H1 (cell line): ENCODE results near the gene OTUD4. TPM values are rescaled to one million over a fixed set of nuclear protein-coding genes. Genes with fewer than 3 reads are reported as not detected.

Experiments
- ASH2L ChIP-seq: fragments of 200-600, 300-600 bp; sonication (generic); IDR thresholded peaks from one replicate; pipeline ENCODE4 v1.7.1; 2017; ENCODE audit warnings: low read length
- BACH1 ChIP-seq: IDR thresholded peaks from 2 replicates; pipeline ENCODE4 v1.6.1; 2012; ENCODE audit warnings: low read length, improper control_type of control experiment
- CREB1 ChIP-seq: IDR thresholded peaks from 2 replicates; pipeline ENCODE4 v1.6.1; 2012; ENCODE audit warnings: inconsistent platforms
- CTBP2 ChIP-seq: IDR thresholded peaks from 2 replicates; pipeline ENCODE4 v1.7.0; 2011; ENCODE audit warnings: borderline replicate concordance, mild to moderate bottlenecking, moderate library complexity, mixed read lengths, low read length; ENCODE audit not compliant: insufficient read depth, insufficient read length
- E2F6 ChIP-seq: IDR thresholded peaks from 2 replicates; pipeline ENCODE4 v1.6.1; 2012; ENCODE audit warnings: inconsistent platforms
- EZH2 ChIP-seq: fragments of 200-600 bp; sonication (generic); IDR thresholded peaks from 2 replicates; pipeline ENCODE4 v1.7.1; 2012; ENCODE audit warnings: low read depth, mild to moderate bottlenecking, moderate library complexity, low read length, inconsistent platforms; ENCODE audit not compliant: severe bottlenecking
- FOSL1 ChIP-seq: IDR thresholded peaks from 2 replicates; pipeline ENCODE4 v1.6.1; 2011; ENCODE audit warnings: mild to moderate bottlenecking, low read depth, low read length, moderate library complexity; ENCODE audit not compliant: insufficient read depth
- JUND ChIP-seq: IDR thresholded peaks from 2 replicates; pipeline ENCODE4 v1.6.1; 2011; ENCODE audit warnings: mild to moderate bottlenecking, improper control_type of control experiment, low read length
- MAFK ChIP-seq: IDR thresholded peaks from 2 replicates; pipeline ENCODE4 v1.6.1; 2012; ENCODE audit warnings: low read depth, mild to moderate bottlenecking, improper control_type of control experiment, low read length
- MAX ChIP-seq: IDR thresholded peaks from 2 replicates; pipeline ENCODE4 v1.6.1; 2012; ENCODE audit warnings: inconsistent platforms
- NANOG ChIP-seq: IDR thresholded peaks from 2 replicates; pipeline ENCODE4 v1.6.1; 2011; ENCODE audit warnings: low read length, low read depth, mild to moderate bottlenecking, inconsistent platforms; ENCODE audit not compliant: insufficient read depth, poor library complexity, severe bottlenecking
- NRF1 ChIP-seq: IDR thresholded peaks from 2 replicates; pipeline ENCODE4 v1.6.1; 2011; ENCODE audit warnings: mild to moderate bottlenecking, low read depth, low read length, improper control_type of control experiment
- POLR2AphosphoS5 ChIP-seq: IDR thresholded peaks from 2 replicates; pipeline ENCODE4 v1.6.1; 2011; ENCODE audit warnings: low read depth, low read length
- POU5F1 ChIP-seq: IDR thresholded peaks from 2 replicates; pipeline ENCODE4 v1.6.1; 2011; ENCODE audit warnings: low read depth, mild to moderate bottlenecking, low read length, moderate library complexity
- RAD21 ChIP-seq, 2 experiments: IDR thresholded peaks in 1 of 2; conservative IDR thresholded peaks in 1 of 2; 2 replicates each; pipeline ENCODE4 v1.6.1; 2011; ENCODE audit warnings: low read depth in 2 of 2, low read length in 2 of 2, improper control_type of control experiment in 1 of 2, inconsistent platforms in 1 of 2, mild to moderate bottlenecking in 1 of 2, moderate library complexity in 1 of 2
- SAP30 ChIP-seq: fragments of 300-600 bp; sonication (generic); IDR thresholded peaks from 2 replicates; pipeline ENCODE4 v1.7.1; 2012; ENCODE audit warnings: low read length, moderate library complexity, mild to moderate bottlenecking, inconsistent platforms; ENCODE audit not compliant: insufficient read depth, insufficient replicate concordance
- SIRT6 ChIP-seq: IDR thresholded peaks from one replicate; pipeline ENCODE4 v1.7.1; 2012; ENCODE audit warnings: low read length, inconsistent platforms
- SIX5 ChIP-seq: IDR thresholded peaks from 2 replicates; pipeline ENCODE4 v1.6.1; 2011; ENCODE audit warnings: mild to moderate bottlenecking, low read depth, low read length
- SP2 ChIP-seq: IDR thresholded peaks from 2 replicates; pipeline ENCODE4 v1.6.1; 2012; ENCODE audit warnings: mild to moderate bottlenecking, low read length, inconsistent platforms
- TAF1 ChIP-seq: IDR thresholded peaks from 2 replicates; pipeline ENCODE4 v1.6.1; 2011; ENCODE audit warnings: mild to moderate bottlenecking, low read depth, low read length
- TBP ChIP-seq: IDR thresholded peaks from 2 replicates; pipeline ENCODE4 v1.6.1; 2011; ENCODE audit warnings: low read depth, low read length, improper control_type of control experiment
- TEAD4 ChIP-seq: IDR thresholded peaks from 2 replicates; pipeline ENCODE4 v1.6.1; 2012; ENCODE audit warnings: low read depth, low read length, inconsistent platforms, mixed read lengths
- USF2 ChIP-seq: IDR thresholded peaks from 2 replicates; pipeline ENCODE4 v1.6.1; 2011; ENCODE audit warnings: low read length, improper control_type of control experiment
- polyA plus RNA-seq, 7 experiments: library from polyadenylated mRNA; depleted of rRNA in 3 of 7; stranded (reverse) in 5 of 7; unstranded in 2 of 7; fragments of >200 nt in 5 of 7; fragments of 200-250 nt in 2 of 7; gene quantifications; 1 replicate in 5 of 7; 2 replicates in 1 of 7; 4 replicates in 1 of 7; pipeline versions ENCODE4 v1.2.1 to v1.2.3, GENCODE V29; 2011 to 2013; ENCODE audit warnings: missing spikeins in 2 of 7, mixed read lengths in 2 of 7
- total RNA-seq: library from RNA; stranded (reverse); fragmentation: NEBNext Ultra II Directional; extraction: Animal tissue kit (Norgen Biotek cat#: 25700); gene quantifications from 2 replicates; pipeline ENCODE4 v1.2.1, GENCODE V29; 2021

The OTUD4 gene
- total and polyA plus RNA-seq, 2 of the 8 experiments (the other 6 are each of a cell fraction or from before 2014, with no cell fraction given): 17.4 to 57.0 TPM

- TF ChIP-seq MAX (peak; percentile 98), CTBP2 (no peak), BACH1 (no peak), CREB1 (peak; percentile 99), FOSL1 (no peak), ASH2L (peak; percentile 97), POU5F1 (no peak), USF2 (no peak), SIX5 (no peak), SP2 (no peak), NANOG (no peak), POLR2AphosphoS5 (peak; percentile 96), E2F6 (peak; percentile 65), MAFK (no peak), TEAD4 (no peak), JUND (peak; percentile 99), NRF1 (peak; percentile 31; the same call in 1 of the 2 replicates), RAD21 (IDR thresholded peaks at IDR 0.05 in 1 of 2, conservative IDR thresholded peaks at IDR 0.05 in 1 of 2; ENCODE audit: low read depth in 2 of 2, low read length in 2 of 2) (no peak), TAF1 (peak; percentile 91), TBP (peak; percentile 89), SAP30 (peak; percentile 65), EZH2 (no peak), SIRT6 (no peak)
Observed at GRCh38 chr4:145097821-145098674, 82.3 kb downstream of the OTUD4 start, which contains the start of the genes ABCE1 and ANAPC10 (continued).
